ENCODE data around the gene ASB3. TPM values are rescaled to one million over a fixed set of nuclear protein-coding genes. Genes with fewer than 3 reads are reported as not detected.

The ASB3 gene
- total and polyA plus RNA-seq, 2 donors (not counting 1 experiment from before 2014, with no cell fraction given): 15.9 to 30.7 TPM

- Mint-ChIP-seq H3K9me3 (ENCODE audit: insufficient read depth) (no peaks in the 10 kb centered on the region), H3K27ac (no peak overlapping the region), H3K4me1 (no peaks in the 10 kb centered on the region), H3K27me3 (no peaks in the 10 kb centered on the region), H3K4me3 (no peak overlapping the region)
- intact Hi-C loops (cut with micrococcal nuclease): no loop called here
- H4K20me1 ChIP-seq (ENCODE audit: control insufficient read depth, insufficient read depth, low read length, poor library complexity, severe bottlenecking): no peaks in the 10 kb centered on the region
- DNase-seq (no peak), ATAC-seq (ENCODE audit: low read depth) (no peak)
- no peaks in the 10 kb centered on the region for H3K9me3 ChIP-seq (ENCODE audit: control extremely low read depth in 1 of 3, control insufficient read depth in 2 of 3, insufficient read depth in 1 of 3, low read length in 2 of 3)
- no peak overlapping the region for H3K4me2 ChIP-seq (replicated peaks; ENCODE audit: low read depth, low read length, poor library complexity, severe bottlenecking)
- H3K27me3 ChIP-seq (replicated peaks in 1 of 4; ENCODE audit: control extremely low read depth in 1 of 4, control insufficient read depth in 3 of 4, insufficient read depth in 4 of 4, low read length in 3 of 4): peaks cover 0 to 5% (median 2%) of the 10 kb centered on the region in 4 experiments
- WGBS (ENCODE audit: insufficient coverage): no CpG with 5 or more reads among the region's 2 CpGs
- ChIA-PET CTCF (no interaction called here), POLR2A (no interaction called here)
- no peak overlapping the region for H3K9ac ChIP-seq (ENCODE audit: low read length)
- no peak overlapping the region for H2AFZ ChIP-seq (ENCODE audit: insufficient read depth, low read depth, low read length, poor library complexity, severe bottlenecking)
- no peak overlapping the region for H3K4me3 ChIP-seq (ENCODE audit: control extremely low read depth in 1 of 5, extremely low read depth in 1 of 5, insufficient read depth in 1 of 5, low read depth in 2 of 5, low read length in 4 of 5)
- no peaks in the 10 kb centered on the region for H3K36me3 ChIP-seq (replicated peaks in 1 of 2; ENCODE audit: control extremely low read depth in 1 of 2, control insufficient read depth in 1 of 2, extremely low read depth in 1 of 2, insufficient read depth in 2 of 2, low read length in 1 of 2)
- no peak overlapping the region for H3K27ac ChIP-seq (ENCODE audit: low read length in 2 of 2)
- H3K79me2 ChIP-seq (ENCODE audit: control insufficient read depth, insufficient read depth, low read length): no peaks in the 10 kb centered on the region
- TF ChIP-seq, protein P1, sequence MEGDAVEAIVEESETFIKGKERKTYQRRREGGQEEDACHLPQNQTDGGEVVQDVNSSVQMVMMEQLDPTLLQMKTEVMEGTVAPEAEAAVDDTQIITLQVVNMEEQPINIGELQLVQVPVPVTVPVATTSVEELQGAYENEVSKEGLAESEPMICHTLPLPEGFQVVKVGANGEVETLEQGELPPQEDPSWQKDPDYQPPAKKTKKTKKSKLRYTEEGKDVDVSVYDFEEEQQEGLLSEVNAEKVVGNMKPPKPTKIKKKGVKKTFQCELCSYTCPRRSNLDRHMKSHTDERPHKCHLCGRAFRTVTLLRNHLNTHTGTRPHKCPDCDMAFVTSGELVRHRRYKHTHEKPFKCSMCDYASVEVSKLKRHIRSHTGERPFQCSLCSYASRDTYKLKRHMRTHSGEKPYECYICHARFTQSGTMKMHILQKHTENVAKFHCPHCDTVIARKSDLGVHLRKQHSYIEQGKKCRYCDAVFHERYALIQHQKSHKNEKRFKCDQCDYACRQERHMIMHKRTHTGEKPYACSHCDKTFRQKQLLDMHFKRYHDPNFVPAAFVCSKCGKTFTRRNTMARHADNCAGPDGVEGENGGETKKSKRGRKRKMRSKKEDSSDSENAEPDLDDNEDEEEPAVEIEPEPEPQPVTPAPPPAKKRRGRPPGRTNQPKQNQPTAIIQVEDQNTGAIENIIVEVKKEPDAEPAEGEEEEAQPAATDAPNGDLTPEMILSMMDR (IDR thresholded peaks at IDR 0.05): no peak
- H3K4me1 ChIP-seq (ENCODE audit: control insufficient read depth in 2 of 2, insufficient read depth in 2 of 2, low read length in 2 of 2): no peaks in the 10 kb centered on the region
These were observed 134.6 kb downstream of the ASB3 start for GRCh38 chr2:53652131-53652530.

DNA sequence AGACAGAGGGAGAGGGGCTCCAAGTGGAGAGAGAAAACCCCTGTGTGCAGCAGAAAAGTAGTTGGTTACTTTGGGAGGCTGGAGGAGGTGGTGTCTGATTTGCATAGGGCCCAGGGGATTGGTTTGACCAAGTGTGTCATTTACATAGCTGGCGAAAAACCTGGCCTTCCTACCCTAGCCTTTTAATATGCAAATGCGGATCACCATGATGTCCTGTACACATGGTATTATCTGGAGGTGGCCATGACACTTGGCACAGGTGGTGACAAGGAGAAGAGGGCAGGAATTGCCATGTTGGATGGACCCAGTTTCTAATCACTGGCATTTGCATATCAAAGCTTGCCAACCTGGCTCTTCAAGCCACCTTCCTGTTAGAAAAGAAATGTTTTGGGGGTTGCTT lies 140.0 kb downstream of the ASB3 start:
- no CpG with 5 or more reads among the region's 2 CpGs for WGBS (ENCODE audit: insufficient coverage)
- no peaks in the 10 kb centered on the region for H3K36me3 ChIP-seq (replicated peaks in 1 of 2; ENCODE audit: control extremely low read depth in 1 of 2, control insufficient read depth in 1 of 2, extremely low read depth in 1 of 2, insufficient read depth in 2 of 2, low read length in 1 of 2)
- ATAC-seq (ENCODE audit: low read depth): no peak
- H3K4me1 ChIP-seq (ENCODE audit: control insufficient read depth in 2 of 2, insufficient read depth in 2 of 2, low read length in 2 of 2): no peaks in the 10 kb centered on the region
- CTCF ChIA-PET: no interaction called here
- no peak overlapping the region for H3K4me3 ChIP-seq (ENCODE audit: control extremely low read depth in 1 of 5, extremely low read depth in 1 of 5, insufficient read depth in 1 of 5, low read depth in 2 of 5, low read length in 4 of 5)
- Mint-ChIP-seq H3K27me3 (no peaks in the 10 kb centered on the region), H3K4me3 (no peak overlapping the region), H3K4me1 (no peaks in the 10 kb centered on the region), H3K27ac (no peak overlapping the region), H3K9me3 (ENCODE audit: insufficient read depth) (no peaks in the 10 kb centered on the region)
- H3K9ac ChIP-seq (ENCODE audit: low read length): no peak overlapping the region
- H3K27me3 ChIP-seq (replicated peaks in 1 of 4; ENCODE audit: control extremely low read depth in 1 of 4, control insufficient read depth in 3 of 4, insufficient read depth in 4 of 4, low read length in 3 of 4): peaks cover 0 to 5% (median 2%) of the 10 kb centered on the region in 4 experiments
- H3K79me2 ChIP-seq (ENCODE audit: control insufficient read depth, insufficient read depth, low read length): no peaks in the 10 kb centered on the region
- no peak for DNase-seq
- H3K27ac ChIP-seq (ENCODE audit: low read length in 2 of 2): no peak overlapping the region
- no peaks in the 10 kb centered on the region for H4K20me1 ChIP-seq (ENCODE audit: control insufficient read depth, insufficient read depth, low read length, poor library complexity, severe bottlenecking)
- TF ChIP-seq, protein P1 (IDR thresholded peaks at IDR 0.05): no peak
- no peak for TF ChIP-seq EZH2 (IDR thresholded peaks at IDR 0.05; ENCODE audit: borderline replicate concordance, insufficient read depth, low read depth, low read length, poor library complexity, severe bottlenecking)
- no peak overlapping the region for H2AFZ ChIP-seq (ENCODE audit: insufficient read depth, low read depth, low read length, poor library complexity, severe bottlenecking)
- intact Hi-C loops (cut with micrococcal nuclease): no loop called here
- H3K4me2 ChIP-seq (replicated peaks; ENCODE audit: low read depth, low read length, poor library complexity, severe bottlenecking): no peak overlapping the region
- POLR2A ChIA-PET: no interaction called here
- no peaks in the 10 kb centered on the region for H3K9me3 ChIP-seq (ENCODE audit: control extremely low read depth in 1 of 3, control insufficient read depth in 2 of 3, insufficient read depth in 1 of 3, low read length in 2 of 3)

Data from B cell (primary cell).